MM.1S (cell line): ENCODE data around the gene LASP1.

Source experiments
- EZH2 ChIP-seq: fragments of 300-600 bp; sonication (generic); optimal IDR thresholded peaks from 2 replicates; pipeline ENCODE3; 2017; ENCODE audit warnings: low read depth, mild to moderate bottlenecking, antibody characterized with exemption, low read length, mixed read lengths
- TF ChIP-seq, protein P1 (sequence below): fragments of 300-600 bp; sonication (generic); IDR thresholded peaks from 2 replicates; pipeline ENCODE4 v1.5.1; 2016; ENCODE audit warnings: antibody characterized with exemption, low read length, mixed read lengths

DNA sequence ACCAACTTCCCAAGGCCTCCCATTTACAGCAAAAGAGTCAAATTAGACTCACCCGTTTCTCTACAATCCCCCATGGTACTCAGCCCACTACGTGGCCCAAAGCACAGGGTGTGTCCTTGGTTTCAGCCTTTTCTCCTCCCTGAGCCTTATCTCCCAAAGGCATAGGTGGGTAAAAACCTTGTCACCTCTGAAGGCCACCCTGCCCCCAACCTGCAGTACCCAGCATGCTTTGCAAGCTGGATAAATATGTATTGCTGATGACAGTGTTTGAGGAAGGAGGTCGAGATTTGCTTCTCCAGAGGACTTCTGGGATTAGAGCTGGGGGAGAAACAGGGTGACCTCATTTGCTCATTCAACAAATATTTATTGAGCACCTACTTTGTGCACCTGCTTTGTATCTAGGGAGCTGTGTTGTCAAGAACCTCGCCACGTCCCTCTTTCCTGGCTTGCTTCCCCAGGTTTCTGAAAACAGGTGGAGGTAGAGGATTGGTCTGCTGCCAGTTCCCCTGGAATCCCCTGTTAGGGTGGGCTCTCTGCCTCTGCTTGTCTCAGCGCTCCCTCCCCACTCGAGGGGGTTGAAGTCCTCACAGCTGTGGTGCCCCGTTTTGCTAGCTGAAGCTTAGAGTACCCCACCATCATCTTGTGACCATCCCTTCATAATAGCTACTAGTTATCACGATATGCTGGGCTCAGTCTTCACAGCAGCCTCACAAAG lies 3.0 kb downstream of the LASP1 start:
- TF ChIP-seq, protein P1, sequence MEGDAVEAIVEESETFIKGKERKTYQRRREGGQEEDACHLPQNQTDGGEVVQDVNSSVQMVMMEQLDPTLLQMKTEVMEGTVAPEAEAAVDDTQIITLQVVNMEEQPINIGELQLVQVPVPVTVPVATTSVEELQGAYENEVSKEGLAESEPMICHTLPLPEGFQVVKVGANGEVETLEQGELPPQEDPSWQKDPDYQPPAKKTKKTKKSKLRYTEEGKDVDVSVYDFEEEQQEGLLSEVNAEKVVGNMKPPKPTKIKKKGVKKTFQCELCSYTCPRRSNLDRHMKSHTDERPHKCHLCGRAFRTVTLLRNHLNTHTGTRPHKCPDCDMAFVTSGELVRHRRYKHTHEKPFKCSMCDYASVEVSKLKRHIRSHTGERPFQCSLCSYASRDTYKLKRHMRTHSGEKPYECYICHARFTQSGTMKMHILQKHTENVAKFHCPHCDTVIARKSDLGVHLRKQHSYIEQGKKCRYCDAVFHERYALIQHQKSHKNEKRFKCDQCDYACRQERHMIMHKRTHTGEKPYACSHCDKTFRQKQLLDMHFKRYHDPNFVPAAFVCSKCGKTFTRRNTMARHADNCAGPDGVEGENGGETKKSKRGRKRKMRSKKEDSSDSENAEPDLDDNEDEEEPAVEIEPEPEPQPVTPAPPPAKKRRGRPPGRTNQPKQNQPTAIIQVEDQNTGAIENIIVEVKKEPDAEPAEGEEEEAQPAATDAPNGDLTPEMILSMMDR = no peak
- TF ChIP-seq EZH2 = no peak
